BE2C (cell line): Measurements from ENCODE around the gene MAP2. TPM values are rescaled to one million over a fixed set of nuclear protein-coding genes. Genes with fewer than 3 reads are reported as not detected.
A peak's percentile ranks its signal among the peaks of the same experiment; 100 is the strongest.

ENCODE experiments used
- DNase-seq: peaks from one replicate; pipeline ENCODE4 v3.0.0-alpha.2; 2020
- H3K27me3 ChIP-seq: fragments of 250-450 bp; sonication (Bioruptor Pico); 2 replicates; pipeline ENCODE4 v1.5.1; 2020; ENCODE audit warnings: mild to moderate bottlenecking
- H3K36me3 ChIP-seq: fragments of 250-450 bp; sonication (Bioruptor Pico); 2 replicates; pipeline ENCODE4 v1.5.1; 2020; ENCODE audit warnings: mild to moderate bottlenecking
- H3K4me1 ChIP-seq: fragments of 250-450 bp; sonication (Bioruptor Pico); 2 replicates; pipeline ENCODE4 v1.5.1; 2020
- H3K4me3 ChIP-seq: 2 replicates; pipeline ENCODE4 v1.5.1; 2011; ENCODE audit warnings: low read depth, low read length
- H3K9me3 ChIP-seq: fragments of 250-450 bp; sonication (Bioruptor Pico); 2 replicates; pipeline ENCODE4 v1.5.1; 2020
- polyA plus RNA-seq: library from polyadenylated mRNA; unstranded; fragments of >200 nt; gene quantifications from one replicate; pipeline ENCODE4 v1.2.1, GENCODE V29; 2012; ENCODE audit warnings: low read depth, missing spikeins; ENCODE audit not compliant: insufficient read length, insufficient read depth
- TF ChIP-seq, protein P1 (sequence below): IDR thresholded peaks from 2 replicates; pipeline ENCODE4 v1.5.1; 2012; ENCODE audit warnings: mild to moderate bottlenecking, low read depth, low read length

Gene MAP2
- 104 TPM for polyA plus RNA-seq

- H3K4me1 ChIP-seq = 0 out of 2 replicates have a peak, but pooled peaks cover 2% of the 10 kb centered on the region
- TF ChIP-seq, protein P1, sequence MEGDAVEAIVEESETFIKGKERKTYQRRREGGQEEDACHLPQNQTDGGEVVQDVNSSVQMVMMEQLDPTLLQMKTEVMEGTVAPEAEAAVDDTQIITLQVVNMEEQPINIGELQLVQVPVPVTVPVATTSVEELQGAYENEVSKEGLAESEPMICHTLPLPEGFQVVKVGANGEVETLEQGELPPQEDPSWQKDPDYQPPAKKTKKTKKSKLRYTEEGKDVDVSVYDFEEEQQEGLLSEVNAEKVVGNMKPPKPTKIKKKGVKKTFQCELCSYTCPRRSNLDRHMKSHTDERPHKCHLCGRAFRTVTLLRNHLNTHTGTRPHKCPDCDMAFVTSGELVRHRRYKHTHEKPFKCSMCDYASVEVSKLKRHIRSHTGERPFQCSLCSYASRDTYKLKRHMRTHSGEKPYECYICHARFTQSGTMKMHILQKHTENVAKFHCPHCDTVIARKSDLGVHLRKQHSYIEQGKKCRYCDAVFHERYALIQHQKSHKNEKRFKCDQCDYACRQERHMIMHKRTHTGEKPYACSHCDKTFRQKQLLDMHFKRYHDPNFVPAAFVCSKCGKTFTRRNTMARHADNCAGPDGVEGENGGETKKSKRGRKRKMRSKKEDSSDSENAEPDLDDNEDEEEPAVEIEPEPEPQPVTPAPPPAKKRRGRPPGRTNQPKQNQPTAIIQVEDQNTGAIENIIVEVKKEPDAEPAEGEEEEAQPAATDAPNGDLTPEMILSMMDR = peak; percentile 68
- no peaks in the 10 kb centered on the region for H3K9me3 ChIP-seq
- peak; percentile 94 for DNase-seq
- no peaks in the 10 kb centered on the region for H3K27me3 ChIP-seq
- peak within 1 kb of the TSS; percentile 90 for H3K4me3 ChIP-seq
- H3K36me3 ChIP-seq = no peaks in the 10 kb centered on the region
These were observed at the start of gene MAP2 for GRCh38 chr2:209423562-209424198. Gene MAP2 (plus strand): TSS chr2:209424047. CDS start chr2:209653171, 229,124 bp downstream.

GRCh38 chr2:209376686-209377085, 47.2 kb upstream of the MAP2 start:
- TF ChIP-seq, protein P1 = no peak
- DNase-seq = no peak
- no peaks in the 10 kb centered on the region for H3K9me3 ChIP-seq
- H3K27me3 ChIP-seq = no peaks in the 10 kb centered on the region
- no peak overlapping the region for H3K4me3 ChIP-seq
- no peaks in the 10 kb centered on the region for H3K4me1 ChIP-seq
- H3K36me3 ChIP-seq = no peaks in the 10 kb centered on the region

DNA sequence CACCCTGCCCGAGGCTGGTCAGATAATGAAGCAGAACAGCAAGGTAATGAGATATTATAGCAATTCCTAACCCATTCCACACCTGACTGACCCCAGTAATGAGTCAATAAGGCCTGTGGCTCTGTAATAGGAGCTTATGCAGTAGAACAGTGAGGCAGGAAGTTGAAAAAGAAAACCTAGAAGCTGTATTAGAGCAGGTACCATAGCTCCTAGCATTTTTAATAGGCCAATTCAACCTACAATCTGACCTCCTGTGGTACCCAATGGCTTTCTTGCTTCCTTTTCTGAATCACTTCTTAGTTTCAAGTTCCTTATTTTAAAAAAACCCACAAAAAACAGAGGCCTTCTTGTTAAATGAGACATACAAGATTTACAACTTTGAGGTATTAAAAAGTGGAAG, 43.6 kb upstream of the MAP2 start:
- H3K9me3 ChIP-seq = no peaks in the 10 kb centered on the region
- TF ChIP-seq, protein P1 = no peak
- DNase-seq = no peak
- no peaks in the 10 kb centered on the region for H3K4me1 ChIP-seq
- H3K4me3 ChIP-seq = no peak overlapping the region
- H3K27me3 ChIP-seq = no peaks in the 10 kb centered on the region
- H3K36me3 ChIP-seq = no peaks in the 10 kb centered on the region

- TF ChIP-seq, protein P1 = no peak
These were observed 42.8 kb upstream of the MAP2 start for GRCh38 chr2:209381091-209381490.

GRCh38 chr2:209382775-209383174, 41.1 kb upstream of the MAP2 start:
- TF ChIP-seq, protein P1 = no peak
- Histone ChIP-seq H3K27me3 (no peaks in the 10 kb centered on the region), H3K4me1 (no peaks in the 10 kb centered on the region), H3K36me3 (no peaks in the 10 kb centered on the region), H3K4me3 (no peak overlapping the region), H3K9me3 (no peaks in the 10 kb centered on the region)
- no peak for DNase-seq

More at GRCh38 chr2:209381091-209381490, 42.8 kb upstream of the MAP2 start:
- no peak for DNase-seq
- Histone ChIP-seq H3K4me3 (no peak overlapping the region), H3K4me1 (no peaks in the 10 kb centered on the region), H3K9me3 (no peaks in the 10 kb centered on the region), H3K27me3 (no peaks in the 10 kb centered on the region), H3K36me3 (no peaks in the 10 kb centered on the region)

DNA sequence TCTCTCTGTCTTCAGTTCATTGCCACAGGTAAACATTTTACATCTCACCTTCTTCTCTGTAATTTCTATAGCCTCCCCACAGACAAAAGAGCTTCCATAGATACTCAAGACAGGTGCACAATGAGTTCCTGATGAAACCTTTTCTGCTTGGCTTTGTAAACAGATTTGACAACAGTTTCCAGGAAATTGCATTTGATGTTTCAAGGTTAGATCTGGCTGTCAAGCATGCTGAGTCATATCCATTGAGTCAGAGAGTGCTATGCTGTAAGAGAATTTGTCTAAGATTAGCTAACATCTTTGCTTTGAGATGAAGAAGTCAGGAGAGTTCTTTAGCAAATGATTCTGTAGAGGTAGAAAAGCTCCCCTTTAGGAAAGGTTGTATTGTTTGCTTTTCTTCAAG, 40.6 kb upstream of the MAP2 start:
- no peaks in the 10 kb centered on the region for H3K27me3 ChIP-seq
- no peaks in the 10 kb centered on the region for H3K4me1 ChIP-seq
- no peaks in the 10 kb centered on the region for H3K9me3 ChIP-seq
- H3K4me3 ChIP-seq = no peak overlapping the region
- TF ChIP-seq, protein P1 = no peak
- DNase-seq = no peak
- no peaks in the 10 kb centered on the region for H3K36me3 ChIP-seq
